ENCODE measurements around the gene TMEM203.

Gene TMEM203

GRCh38 chr9:137166380-137167229, 38.8 kb downstream of the TMEM203 start:
- ATAC-seq (no peak), DNase-seq (no peak)

GRCh38 chr9:137165250-137165836, 40.1 kb downstream of the TMEM203 start:
- DNase-seq (no peak), ATAC-seq (no peak)

- ATAC-seq (no peak), DNase-seq (no peak)
Measured at GRCh38 chr9:137164370-137165249, 40.8 kb downstream of the TMEM203 start.

- DNase-seq (no peak), ATAC-seq (no peak)
Measured at GRCh38 chr9:137163805-137164204, 41.6 kb downstream of the TMEM203 start.

- DNase-seq (no peak), ATAC-seq (no peak)
Measured at GRCh38 chr9:137163365-137163715, 42.1 kb downstream of the TMEM203 start.

GRCh38 chr9:137162505-137163364, 42.7 kb downstream of the TMEM203 start:
- ATAC-seq (no peak), DNase-seq (no peak)

- ATAC-seq = no peak
- no peak for DNase-seq
Measured at GRCh38 chr9:137161558-137162486, 43.6 kb downstream of the TMEM203 start.

- ATAC-seq (no peak), DNase-seq (no peak)
Measured at GRCh38 chr9:137160716-137161557, 44.5 kb downstream of the TMEM203 start.

GRCh38 chr9:137160054-137160425, 45.4 kb downstream of the TMEM203 start:
- ATAC-seq (no peak), DNase-seq (no peak)

- no peak for DNase-seq
- no peak for ATAC-seq
Measured at GRCh38 chr9:137159105-137160053, 46.1 kb downstream of the TMEM203 start.

GRCh38 chr9:137158625-137159024, 46.8 kb downstream of the TMEM203 start:
- ATAC-seq (no peak), DNase-seq (no peak)

GRCh38 chr9:137157618-137158415, 47.6 kb downstream of the TMEM203 start:
- ATAC-seq = no peak
- no peak for DNase-seq

GRCh38 chr9:137156567-137157375, 48.7 kb downstream of the TMEM203 start:
- ATAC-seq (peak; percentile 58), DNase-seq (peak; percentile 75)

Measured in stimulated activated naive CD8-positive, alpha-beta T cell treated with anti-CD3 and anti-CD28 coated beads, Interleukin-15, Interleukin-2, amounts not matched to agents 100 U/mL and 50 U/mL, for 24 hours (primary cell).